AG10803 (cell line): ENCODE results near the gene SPIN1.
A peak's percentile ranks its signal among the peaks of the same experiment; 100 is the strongest.

Experiments used
- DNase-seq: peaks from one replicate; pipeline ENCODE4 v3.0.0; 2010; ENCODE audit warnings: low read depth
- H3K4me3 ChIP-seq: 2 replicates; pipeline ENCODE4 v1.5.1; 2011; ENCODE audit warnings: mild to moderate bottlenecking, low read length, control low read depth
- TF ChIP-seq, protein P1 (sequence below): conservative IDR thresholded peaks from 2 replicates; pipeline ENCODE4 v1.5.1; 2011; ENCODE audit warnings: mild to moderate bottlenecking, low read length, control low read depth, inconsistent platforms

The SPIN1 gene

DNA sequence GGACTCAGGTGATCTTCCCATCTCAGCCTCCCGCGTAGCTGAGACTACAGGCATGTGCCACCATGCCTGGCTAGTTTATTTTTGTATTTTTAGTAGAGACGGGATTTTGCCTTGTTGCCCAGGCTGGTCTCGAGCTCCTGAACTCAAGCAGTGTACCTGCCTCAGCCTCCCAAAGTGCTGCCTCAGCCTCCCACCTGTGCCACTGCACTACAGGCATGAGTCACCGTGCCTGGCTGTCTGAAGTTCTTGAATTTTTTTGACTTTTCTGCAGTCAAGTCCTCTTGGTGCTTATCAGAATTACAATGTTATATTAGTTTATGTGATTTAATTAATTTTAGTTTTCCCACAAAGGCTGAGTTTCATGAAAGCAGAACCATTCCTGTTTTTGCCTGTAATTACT, 9.8 kb downstream of the SPIN1 start:
- H3K4me3 ChIP-seq: no peak overlapping the region
- DNase-seq: no peak
- TF ChIP-seq, protein P1, sequence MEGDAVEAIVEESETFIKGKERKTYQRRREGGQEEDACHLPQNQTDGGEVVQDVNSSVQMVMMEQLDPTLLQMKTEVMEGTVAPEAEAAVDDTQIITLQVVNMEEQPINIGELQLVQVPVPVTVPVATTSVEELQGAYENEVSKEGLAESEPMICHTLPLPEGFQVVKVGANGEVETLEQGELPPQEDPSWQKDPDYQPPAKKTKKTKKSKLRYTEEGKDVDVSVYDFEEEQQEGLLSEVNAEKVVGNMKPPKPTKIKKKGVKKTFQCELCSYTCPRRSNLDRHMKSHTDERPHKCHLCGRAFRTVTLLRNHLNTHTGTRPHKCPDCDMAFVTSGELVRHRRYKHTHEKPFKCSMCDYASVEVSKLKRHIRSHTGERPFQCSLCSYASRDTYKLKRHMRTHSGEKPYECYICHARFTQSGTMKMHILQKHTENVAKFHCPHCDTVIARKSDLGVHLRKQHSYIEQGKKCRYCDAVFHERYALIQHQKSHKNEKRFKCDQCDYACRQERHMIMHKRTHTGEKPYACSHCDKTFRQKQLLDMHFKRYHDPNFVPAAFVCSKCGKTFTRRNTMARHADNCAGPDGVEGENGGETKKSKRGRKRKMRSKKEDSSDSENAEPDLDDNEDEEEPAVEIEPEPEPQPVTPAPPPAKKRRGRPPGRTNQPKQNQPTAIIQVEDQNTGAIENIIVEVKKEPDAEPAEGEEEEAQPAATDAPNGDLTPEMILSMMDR: no peak

DNA sequence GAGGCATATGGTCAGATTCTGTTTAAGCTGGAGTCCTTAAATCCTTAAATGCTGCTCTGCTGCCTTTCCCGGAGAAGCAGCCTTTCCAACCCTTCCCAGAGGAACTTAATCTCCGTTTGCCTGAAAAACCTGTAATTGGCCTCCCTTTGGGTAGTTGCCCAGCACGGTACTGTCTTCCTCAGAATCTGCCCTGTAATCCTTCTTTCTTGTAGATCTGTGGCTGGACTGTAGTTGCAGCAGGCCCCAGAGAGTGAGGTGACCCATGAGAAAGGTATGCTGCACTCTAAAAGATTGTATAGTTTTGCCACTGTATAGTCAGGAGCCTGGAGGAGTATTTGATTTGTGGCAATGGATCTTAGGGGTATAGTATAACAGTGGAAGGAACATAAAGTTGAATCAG, 11.7 kb downstream of the SPIN1 start:
- DNase-seq: peak; percentile 80
- TF ChIP-seq, protein P1: no peak
- H3K4me3 ChIP-seq: no peak overlapping the region

DNA sequence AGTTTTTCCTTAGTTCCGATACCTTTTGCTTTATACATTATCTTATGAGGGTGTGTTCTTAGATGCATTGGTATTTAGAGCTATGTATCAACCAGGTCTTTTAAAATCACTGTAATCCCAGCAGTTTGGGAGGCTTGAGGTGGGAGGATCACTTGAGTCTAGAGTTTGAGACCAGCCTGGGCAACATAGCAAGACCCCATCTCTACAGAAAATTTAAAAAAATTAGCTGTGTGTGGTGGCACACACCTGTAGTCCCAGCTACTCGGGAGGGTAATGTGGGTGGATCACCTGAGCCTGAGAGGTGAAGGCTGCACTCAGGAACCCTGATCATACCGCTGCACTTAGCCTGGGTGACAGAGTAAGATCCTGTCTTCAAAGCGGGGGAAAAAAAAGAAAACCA, 15.1 kb downstream of the SPIN1 start:
- no peak overlapping the region for H3K4me3 ChIP-seq
- TF ChIP-seq, protein P1: no peak
- DNase-seq: no peak

DNA sequence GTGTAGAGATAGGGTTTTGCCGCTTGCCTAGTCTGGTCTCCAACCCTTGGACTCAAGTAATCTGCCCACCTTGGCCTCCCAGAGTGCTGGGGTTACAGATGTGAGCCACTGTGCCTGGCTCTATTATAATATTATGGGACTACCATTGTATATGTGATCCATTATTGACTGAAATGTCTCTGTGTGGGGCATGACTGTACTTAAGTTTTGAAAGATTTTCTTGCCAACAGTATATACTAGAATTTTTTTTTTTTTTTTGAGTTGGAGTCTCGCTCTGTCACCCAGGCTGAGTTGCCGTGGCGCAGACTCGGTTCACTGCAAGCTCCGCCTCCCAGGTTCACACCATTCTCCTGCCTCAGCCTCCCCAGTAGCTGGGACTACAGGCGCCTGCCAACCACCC, 17.8 kb downstream of the SPIN1 start:
- TF ChIP-seq, protein P1: no peak
- DNase-seq: no peak
- H3K4me3 ChIP-seq: no peak overlapping the region

DNA sequence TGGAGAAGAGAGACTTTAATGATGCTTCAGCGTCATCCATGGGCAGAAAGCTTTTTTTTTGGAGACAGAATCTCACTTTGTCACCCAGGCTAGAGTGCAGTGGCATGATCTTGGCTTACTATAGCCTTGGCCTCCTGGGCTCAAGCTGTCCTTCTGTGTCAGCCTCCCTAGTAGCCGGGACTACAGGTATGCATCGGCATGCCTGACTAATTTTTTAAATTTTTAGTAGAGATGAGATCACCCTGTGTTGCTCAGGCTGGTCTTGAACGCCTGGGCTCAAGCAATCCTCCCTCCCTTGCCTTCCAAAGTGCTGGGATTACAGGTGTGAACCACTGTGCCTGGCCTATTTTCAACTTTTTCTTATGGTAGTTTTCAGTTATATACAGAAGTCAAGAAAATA, 23.2 kb downstream of the SPIN1 start:
- TF ChIP-seq, protein P1: no peak
- no peak overlapping the region for H3K4me3 ChIP-seq
- no peak for DNase-seq

DNA sequence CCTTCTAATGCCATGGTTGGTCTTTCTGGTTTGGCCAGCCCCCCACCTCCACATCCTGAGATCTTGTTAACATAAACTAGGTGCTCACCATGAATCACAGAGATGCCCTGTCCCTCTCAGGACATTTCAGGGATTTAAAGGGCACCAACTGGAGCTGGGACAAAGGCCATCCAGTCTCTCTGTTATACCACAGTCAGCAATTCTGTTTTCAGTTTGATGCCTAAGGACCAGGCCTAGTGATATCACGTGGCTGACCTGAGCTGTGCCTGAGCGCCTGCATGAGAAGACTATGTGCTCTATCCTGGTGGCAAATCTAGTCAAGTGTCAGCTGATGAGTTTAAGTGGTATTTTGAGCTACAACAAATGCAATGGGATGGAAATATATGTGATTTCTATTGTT, 26.1 kb downstream of the SPIN1 start:
- no peak overlapping the region for H3K4me3 ChIP-seq
- DNase-seq: no peak
- TF ChIP-seq, protein P1: no peak

DNA sequence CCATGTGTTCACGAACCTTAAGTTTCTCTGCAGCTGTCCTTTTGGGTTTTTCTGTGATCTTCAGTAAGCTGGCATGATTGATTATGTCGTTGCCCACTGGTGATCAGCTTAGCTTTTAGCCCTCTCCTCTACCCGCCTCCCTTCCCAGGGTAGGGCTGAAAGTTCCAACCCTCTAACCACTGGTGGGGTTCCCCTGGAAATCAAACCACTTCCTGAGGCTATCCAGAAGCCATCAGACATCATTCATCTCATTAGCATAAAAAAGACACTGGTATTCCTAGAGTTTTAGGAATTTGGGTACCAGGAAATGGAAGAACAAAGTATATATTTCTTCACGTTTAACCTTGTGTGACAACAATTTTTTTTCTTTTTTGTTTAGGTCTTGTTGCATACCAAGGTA, 29.8 kb downstream of the SPIN1 start:
- TF ChIP-seq, protein P1: no peak
- H3K4me3 ChIP-seq: no peak overlapping the region
- no peak for DNase-seq
